ENCODE data around the gene ICAM4. TPM values are rescaled to one million over a fixed set of nuclear protein-coding genes. Genes with fewer than 3 reads are reported as not detected.
A peak's percentile ranks its signal among the peaks of the same experiment; 100 is the strongest.

Gene ICAM4
- total and polyA plus RNA-seq, 2 donors from 2014 or later: 0.85 to 1.1 TPM

DNA sequence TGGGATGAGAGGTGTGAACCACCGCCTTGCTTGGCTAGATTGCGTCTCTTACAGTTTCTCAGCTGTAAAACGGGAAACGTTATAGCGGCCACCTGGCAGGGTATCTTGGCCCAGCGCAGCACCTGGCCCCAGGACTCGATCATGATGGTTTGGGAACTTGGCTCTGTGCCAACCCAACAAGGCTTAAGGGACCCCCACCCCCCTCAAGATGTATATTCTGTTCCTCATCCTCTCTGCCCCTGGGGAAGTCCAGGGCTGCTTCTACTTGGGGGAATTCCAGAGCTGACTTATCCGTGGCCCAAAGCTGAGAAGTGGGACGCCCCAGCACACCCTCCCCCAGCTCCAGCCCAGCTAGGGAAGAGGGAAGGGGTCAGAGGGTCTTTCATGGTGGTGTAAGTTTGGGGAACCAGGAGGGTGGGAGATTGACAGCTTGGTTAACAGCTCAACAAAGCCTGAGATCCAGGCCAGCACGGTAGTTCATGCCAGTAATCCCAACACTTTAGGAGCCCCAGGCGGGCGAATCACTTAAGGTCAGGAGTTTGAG, 15.1 kb upstream of the ICAM4 start:
- intact Hi-C loops (cut with DNase I): no loop called here
- H3K9ac ChIP-seq (ENCODE audit: low read length in 3 of 3): no peak overlapping the region

DNA sequence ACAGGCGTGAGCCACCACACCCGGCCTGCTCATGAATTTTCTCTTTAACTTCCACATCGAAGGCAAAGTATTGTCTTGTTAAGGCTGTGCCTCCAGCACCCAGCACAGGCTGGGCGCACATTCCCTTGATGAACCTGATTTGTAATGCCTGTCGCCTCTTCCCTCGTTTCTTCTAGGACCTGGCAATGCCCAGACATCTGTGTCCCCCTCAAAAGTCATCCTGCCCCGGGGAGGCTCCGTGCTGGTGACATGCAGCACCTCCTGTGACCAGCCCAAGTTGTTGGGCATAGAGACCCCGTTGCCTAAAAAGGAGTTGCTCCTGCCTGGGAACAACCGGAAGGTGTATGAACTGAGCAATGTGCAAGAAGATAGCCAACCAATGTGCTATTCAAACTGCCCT, 12.2 kb upstream of the ICAM4 start:
- Histone ChIP-seq H3K4me1 (ENCODE audit: control insufficient read depth in 2 of 3, insufficient read depth in 2 of 3, low read depth in 1 of 3, low read length in 3 of 3) (peaks cover 0 to 9% (median 0%) of the 10 kb centered on the region in 3 donors), H3K27ac (ENCODE audit: low read depth in 2 of 2, low read length in 2 of 2) (no peak overlapping the region), H3K9ac (ENCODE audit: low read length in 3 of 3) (no peak overlapping the region), H3K36me3 (ENCODE audit: control insufficient read depth in 2 of 3, insufficient read depth in 3 of 3, low read length in 3 of 3) (peaks cover 0 to 5% (median 0%) of the 10 kb centered on the region in 3 donors), H3K9me3 (ENCODE audit: control insufficient read depth in 2 of 3, insufficient read depth in 1 of 3, low read length in 3 of 3) (no peaks in the 10 kb centered on the region), H3K4me3 (ENCODE audit: low read length in 3 of 3) (no peak overlapping the region), H3K27me3 (ENCODE audit: control insufficient read depth, insufficient read depth, low read length) (peaks cover 9% of the 10 kb centered on the region)
- TF ChIP-seq, protein P1, sequence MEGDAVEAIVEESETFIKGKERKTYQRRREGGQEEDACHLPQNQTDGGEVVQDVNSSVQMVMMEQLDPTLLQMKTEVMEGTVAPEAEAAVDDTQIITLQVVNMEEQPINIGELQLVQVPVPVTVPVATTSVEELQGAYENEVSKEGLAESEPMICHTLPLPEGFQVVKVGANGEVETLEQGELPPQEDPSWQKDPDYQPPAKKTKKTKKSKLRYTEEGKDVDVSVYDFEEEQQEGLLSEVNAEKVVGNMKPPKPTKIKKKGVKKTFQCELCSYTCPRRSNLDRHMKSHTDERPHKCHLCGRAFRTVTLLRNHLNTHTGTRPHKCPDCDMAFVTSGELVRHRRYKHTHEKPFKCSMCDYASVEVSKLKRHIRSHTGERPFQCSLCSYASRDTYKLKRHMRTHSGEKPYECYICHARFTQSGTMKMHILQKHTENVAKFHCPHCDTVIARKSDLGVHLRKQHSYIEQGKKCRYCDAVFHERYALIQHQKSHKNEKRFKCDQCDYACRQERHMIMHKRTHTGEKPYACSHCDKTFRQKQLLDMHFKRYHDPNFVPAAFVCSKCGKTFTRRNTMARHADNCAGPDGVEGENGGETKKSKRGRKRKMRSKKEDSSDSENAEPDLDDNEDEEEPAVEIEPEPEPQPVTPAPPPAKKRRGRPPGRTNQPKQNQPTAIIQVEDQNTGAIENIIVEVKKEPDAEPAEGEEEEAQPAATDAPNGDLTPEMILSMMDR (IDR thresholded peaks at IDR 0.05; ENCODE audit: borderline replicate concordance, extremely low read depth, insufficient read depth): no peak
- intact Hi-C loops (cut with DNase I): no loop called here
- no peak for DNase-seq
- no peak for FAIRE-seq

More for the DNA sequence above, 15.1 kb upstream of the ICAM4 start:
- TF ChIP-seq, protein P1 (IDR thresholded peaks at IDR 0.05; ENCODE audit: borderline replicate concordance, extremely low read depth, insufficient read depth): no peak
- DNase-seq: peak in 2 of 5 donors; percentile 54 to 70
- peak overlapping the region; percentile 87 to 90 for H3K27ac ChIP-seq (ENCODE audit: low read depth in 2 of 2, low read length in 2 of 2)
- peak overlapping the region; percentile 16 to 61 (median 61) for H3K4me3 ChIP-seq (ENCODE audit: low read length in 3 of 3)
- peaks cover 0 to 9% (median 0%) of the 10 kb centered on the region in 3 donors for H3K4me1 ChIP-seq (ENCODE audit: control insufficient read depth in 2 of 3, insufficient read depth in 2 of 3, low read depth in 1 of 3, low read length in 3 of 3)
- peaks cover 0 to 5% (median 0%) of the 10 kb centered on the region in 3 donors for H3K36me3 ChIP-seq (ENCODE audit: control insufficient read depth in 2 of 3, insufficient read depth in 3 of 3, low read length in 3 of 3)
- H3K27me3 ChIP-seq (ENCODE audit: control insufficient read depth, insufficient read depth, low read length): peaks cover 9% of the 10 kb centered on the region
- no peaks in the 10 kb centered on the region for H3K9me3 ChIP-seq (ENCODE audit: control insufficient read depth in 2 of 3, insufficient read depth in 1 of 3, low read length in 3 of 3)
- FAIRE-seq: no peak

DNA sequence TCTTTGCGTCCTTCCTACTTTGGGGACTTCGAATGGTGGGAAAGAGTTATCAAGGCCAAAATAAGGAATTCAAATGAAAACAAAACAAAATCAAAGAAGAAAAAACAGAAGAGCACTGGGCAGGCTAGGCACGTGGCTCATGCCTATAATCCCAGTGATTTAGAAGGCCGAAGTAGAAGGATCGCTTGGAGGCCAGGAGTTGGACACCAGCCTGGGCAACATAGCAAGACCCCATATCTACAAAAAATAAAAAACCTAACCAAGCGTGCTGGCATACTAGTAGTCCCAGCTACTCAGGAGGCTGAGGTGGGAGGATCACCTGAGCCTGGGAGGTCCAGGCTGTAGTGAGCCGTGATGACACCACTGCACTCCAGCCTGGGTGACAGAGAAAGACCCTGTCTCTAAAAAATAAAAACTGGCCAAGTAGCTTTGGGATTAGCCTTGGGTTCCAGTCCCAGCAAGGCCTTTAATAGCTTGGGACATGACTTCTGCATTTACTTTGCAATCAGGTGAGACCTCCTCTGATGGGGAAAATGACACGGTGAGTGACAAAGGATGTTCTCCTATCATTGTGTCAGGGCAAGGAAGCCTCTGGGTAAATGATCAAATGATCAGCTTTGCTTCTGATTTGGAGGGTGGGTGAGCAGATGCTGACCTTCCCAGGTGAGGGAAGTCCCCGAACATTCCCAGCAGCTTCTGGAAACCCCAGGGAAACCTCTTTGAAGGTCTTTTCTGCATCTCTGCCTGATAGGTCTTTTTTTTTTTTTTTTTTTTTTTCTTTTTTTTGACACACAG, 8.8 kb upstream of the ICAM4 start:
- H3K9me3 ChIP-seq (ENCODE audit: control insufficient read depth in 2 of 3, insufficient read depth in 1 of 3, low read length in 3 of 3): no peaks in the 10 kb centered on the region
- no peak overlapping the region for H3K4me3 ChIP-seq (ENCODE audit: low read length in 3 of 3)
- peaks cover 0 to 5% (median 0%) of the 10 kb centered on the region in 3 donors for H3K36me3 ChIP-seq (ENCODE audit: control insufficient read depth in 2 of 3, insufficient read depth in 3 of 3, low read length in 3 of 3)
- FAIRE-seq: no peak
- no peak overlapping the region for H3K9ac ChIP-seq (ENCODE audit: low read length in 3 of 3)
- H3K27ac ChIP-seq (ENCODE audit: low read depth in 2 of 2, low read length in 2 of 2): no peak overlapping the region
- intact Hi-C loops (cut with DNase I): no loop called here
- H3K27me3 ChIP-seq (ENCODE audit: control insufficient read depth, insufficient read depth, low read length): no peaks in the 10 kb centered on the region
- DNase-seq: no peak
- TF ChIP-seq, protein P1 (IDR thresholded peaks at IDR 0.05; ENCODE audit: borderline replicate concordance, extremely low read depth, insufficient read depth): no peak
- no peaks in the 10 kb centered on the region for H3K4me1 ChIP-seq (ENCODE audit: control insufficient read depth in 2 of 3, insufficient read depth in 2 of 3, low read depth in 1 of 3, low read length in 3 of 3)

Data from kidney (tissue), 14 donors.